Astrocyte of the spinal cord (primary cell): Measurements from ENCODE around the gene FTCD.

Experiments
- DNase-seq: peaks from one replicate; pipeline ENCODE4 v3.0.0; 2011; ENCODE audit warnings: low read depth, low spot score
- H3K4me3 ChIP-seq: 2 replicates; pipeline ENCODE4 v1.5.1; 2011; ENCODE audit warnings: low read depth, mild to moderate bottlenecking, low read length, moderate library complexity
- CTCF ChIP-seq: IDR thresholded peaks from 2 replicates; pipeline ENCODE4 v1.5.1; 2012; ENCODE audit warnings: low read depth, mild to moderate bottlenecking, low read length, inconsistent platforms
- in situ Hi-C: cut with HindIII; loops from 2 replicates; pipeline ENCODE4 v1.10.0; 2017; ENCODE audit warnings: low sequenced_read_pairs

FTCD gene

GRCh38 chr21:46116189-46116775 is 39.1 kb downstream of the FTCD start:
- in situ Hi-C loops, result no loop called here
- no peak overlapping the region for H3K4me3 ChIP-seq
- TF ChIP-seq CTCF, result no peak
- DNase-seq, result no peak

DNA sequence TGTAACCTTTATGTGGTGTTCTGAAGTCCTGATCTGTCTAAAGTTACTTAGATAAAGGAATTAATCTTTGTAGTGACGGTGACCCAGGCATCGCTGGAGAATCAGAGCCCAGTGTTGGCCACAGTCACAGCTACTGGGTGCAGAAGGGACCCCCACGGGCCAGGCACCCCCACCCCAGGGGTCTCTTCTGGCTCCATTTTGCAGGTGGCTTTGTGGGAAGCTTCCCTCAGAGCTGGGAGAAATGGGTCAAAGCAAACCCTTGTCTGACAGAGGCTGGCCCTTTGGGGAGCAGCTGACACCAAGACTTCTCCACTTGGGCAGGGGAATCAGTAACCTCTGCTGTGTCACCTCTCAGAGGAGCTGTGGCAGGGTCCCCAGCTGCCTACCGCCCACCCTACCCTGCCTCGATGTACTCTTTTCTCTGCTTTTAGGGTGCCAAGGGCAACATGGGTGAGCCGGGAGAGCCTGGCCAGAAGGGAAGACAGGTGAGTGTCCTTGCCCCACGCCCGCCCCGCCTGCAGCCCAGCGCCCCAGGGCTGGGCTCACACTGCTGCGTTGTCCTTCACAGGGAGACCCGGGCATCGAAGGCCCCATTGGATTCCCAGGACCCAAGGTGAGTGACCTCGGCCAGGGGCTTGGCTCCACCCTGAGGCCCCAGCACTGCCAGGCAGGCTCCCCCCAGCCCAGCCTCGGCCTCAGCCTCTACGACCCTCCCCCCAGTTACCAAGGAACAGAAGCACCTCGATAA is 39.8 kb downstream of the FTCD start:
- DNase-seq, result no peak
- no peak overlapping the region for H3K4me3 ChIP-seq
- no peak for TF ChIP-seq CTCF
- in situ Hi-C loops, result no loop called here

GRCh38 chr21:46114963-46115362 is 40.4 kb downstream of the FTCD start:
- H3K4me3 ChIP-seq, result no peak overlapping the region
- no peak for DNase-seq
- TF ChIP-seq CTCF, result no peak
- in situ Hi-C loops, result no loop called here

DNA sequence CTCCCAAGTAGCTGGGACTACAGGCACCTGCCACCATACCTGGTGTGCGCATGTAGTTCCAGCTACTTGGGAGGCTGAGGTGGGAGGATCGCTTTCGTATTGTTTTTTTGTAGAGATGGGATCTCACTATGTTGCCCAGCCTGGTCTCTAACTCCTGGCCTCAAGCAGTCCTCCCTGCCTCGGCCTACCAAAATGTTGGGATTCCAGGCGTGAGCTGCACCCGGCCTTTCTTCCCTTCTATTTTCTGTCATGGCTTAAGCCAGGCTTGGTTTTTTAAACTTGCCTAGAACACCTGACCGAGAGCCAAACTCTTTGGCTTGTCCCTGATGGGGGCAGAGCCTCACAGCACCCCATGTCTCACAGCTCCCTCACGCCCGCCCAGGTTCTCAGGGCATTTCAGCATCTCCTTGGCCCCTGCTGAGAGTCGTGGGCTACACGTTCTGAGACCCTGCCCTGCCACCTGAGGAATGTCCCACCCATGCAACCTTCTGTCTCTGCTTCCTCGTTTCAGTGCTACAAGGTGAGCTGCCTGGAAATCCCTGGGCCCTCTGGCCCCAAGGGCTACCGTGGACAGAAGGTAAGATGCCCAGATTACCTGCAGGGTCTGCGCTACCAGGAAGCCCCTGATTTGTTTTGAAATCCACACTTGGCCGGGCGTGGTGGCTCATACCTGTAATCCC is 41.7 kb downstream of the FTCD start:
- no peak overlapping the region for H3K4me3 ChIP-seq
- in situ Hi-C loops, result no loop called here
- no peak for TF ChIP-seq CTCF
- no peak for DNase-seq

DNA sequence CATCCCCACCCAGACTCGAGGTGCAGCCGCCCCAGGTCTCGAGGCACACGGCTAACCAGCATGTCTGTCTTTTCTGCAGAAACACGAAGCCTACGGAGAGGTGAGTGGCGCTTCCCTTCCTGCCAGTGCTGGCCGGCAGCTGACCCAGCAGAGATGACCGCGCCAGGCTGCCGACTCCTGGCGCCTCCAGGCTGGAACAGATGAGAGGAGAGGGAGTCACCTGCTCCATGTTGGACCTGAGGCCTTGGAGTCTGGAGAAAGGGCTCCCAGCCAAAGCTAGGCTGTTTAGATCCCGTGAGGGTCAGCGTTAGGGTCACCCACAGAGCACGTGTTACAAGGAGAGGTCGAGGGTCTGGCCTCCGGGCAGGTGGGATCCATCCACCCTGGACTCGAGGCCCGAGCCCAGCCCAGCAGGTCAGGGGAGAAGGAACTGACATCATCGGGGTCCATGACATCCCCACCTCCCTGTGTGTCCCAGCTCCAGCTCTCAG is 42.6 kb downstream of the FTCD start:
- in situ Hi-C loops, result no loop called here
- DNase-seq, result no peak
- no peak overlapping the region for H3K4me3 ChIP-seq
- TF ChIP-seq CTCF, result no peak

DNA sequence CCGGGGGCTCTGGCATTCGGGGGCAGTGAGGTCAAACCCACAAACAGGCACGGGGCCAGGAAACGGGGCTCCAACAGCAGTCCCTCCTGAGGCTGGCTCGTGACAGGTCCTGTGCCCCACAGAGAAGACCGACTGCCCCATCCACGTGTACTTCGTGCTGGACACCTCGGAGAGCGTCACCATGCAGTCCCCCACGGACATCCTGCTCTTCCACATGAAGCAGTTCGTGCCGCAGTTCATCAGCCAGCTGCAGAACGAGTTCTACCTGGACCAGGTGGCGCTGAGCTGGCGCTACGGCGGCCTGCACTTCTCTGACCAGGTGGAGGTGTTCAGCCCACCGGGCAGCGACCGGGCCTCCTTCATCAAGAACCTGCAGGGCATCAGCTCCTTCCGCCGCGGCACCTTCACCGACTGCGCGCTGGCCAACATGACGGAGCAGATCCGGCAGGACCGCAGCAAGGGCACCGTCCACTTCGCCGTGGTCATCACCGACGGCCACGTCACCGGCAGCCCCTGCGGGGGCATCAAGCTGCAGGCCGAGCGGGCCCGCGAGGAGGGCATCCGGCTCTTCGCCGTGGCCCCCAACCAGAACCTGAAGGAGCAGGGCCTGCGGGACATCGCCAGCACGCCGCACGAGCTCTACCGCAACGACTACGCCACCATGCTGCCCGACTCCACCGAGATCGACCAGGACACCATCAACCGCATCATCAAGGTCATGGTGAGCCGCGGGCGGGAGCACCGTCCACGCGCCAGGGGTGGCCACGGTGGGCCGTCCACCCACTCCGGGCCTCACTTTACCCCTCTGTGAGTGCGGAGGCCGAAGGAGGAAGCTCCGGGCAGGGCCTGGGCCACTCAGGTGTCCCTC is 43.3 kb downstream of the FTCD start:
- TF ChIP-seq CTCF, result no peak
- DNase-seq, result no peak
- no peak overlapping the region for H3K4me3 ChIP-seq
- in situ Hi-C loops, result no loop called here
